DND-41 (cell line): ENCODE measurements around the gene AGAP1.

Experiments used
- ATAC-seq: fragments of 200-7000 bp; cut with Tn5 transposase; 3 replicates; pipeline ENCODE4 v1.9.1; 2021; ENCODE audit warnings: low read depth; ENCODE audit not compliant: insufficient read depth
- DNase-seq: peaks from one replicate; pipeline ENCODE4 v3.0.0-alpha.2; 2020
- H2AFZ ChIP-seq: 2 replicates; pipeline ENCODE4 v1.6.0; 2012; ENCODE audit warnings: low read depth, low read length
- H3K27ac ChIP-seq: 2 replicates; pipeline ENCODE4 v1.5.1; 2012; ENCODE audit warnings: low read length, inconsistent platforms
- H3K27me3 ChIP-seq: fragments of 200-600 bp; sonication (generic); 2 replicates; pipeline ENCODE4 v1.6.0; 2012; ENCODE audit warnings: low read length, mild to moderate bottlenecking, inconsistent platforms; ENCODE audit not compliant: insufficient read depth, poor library complexity
- H3K36me3 ChIP-seq: 2 replicates; pipeline ENCODE4 v1.5.1; 2012; ENCODE audit warnings: low read length, inconsistent platforms; ENCODE audit not compliant: insufficient read depth
- H3K4me1 ChIP-seq: 2 replicates; pipeline ENCODE4 v1.5.1; 2012; ENCODE audit warnings: mild to moderate bottlenecking, low read length; ENCODE audit not compliant: insufficient read depth
- H3K4me2 ChIP-seq: 2 replicates; pipeline ENCODE4 v1.6.0; 2012; ENCODE audit warnings: mild to moderate bottlenecking, moderate library complexity, low read length, inconsistent platforms; ENCODE audit not compliant: insufficient read depth
- H3K4me3 ChIP-seq, 2 experiments: fragments of 200-600 bp in 1 of 2; shearing (Covaris generic) in 1 of 2; 2 replicates each; pipeline ENCODE4 v1.5.1; 2012 to 2016; ENCODE audit warnings: inconsistent platforms in 2 of 2, low read length in 2 of 2, mild to moderate bottlenecking in 2 of 2, low read depth in 1 of 2, moderate library complexity in 1 of 2
- H3K79me2 ChIP-seq: 2 replicates; pipeline ENCODE4 v1.6.0; 2012; ENCODE audit warnings: low read length, inconsistent platforms; ENCODE audit not compliant: insufficient read depth
- H3K9ac ChIP-seq: 2 replicates; pipeline ENCODE4 v1.6.0; 2012; ENCODE audit warnings: low read depth, mild to moderate bottlenecking, inconsistent platforms, low read length, moderate library complexity
- H3K9me3 ChIP-seq: 2 replicates; pipeline ENCODE4 v1.5.1; 2012; ENCODE audit warnings: low read length, moderate library complexity, mild to moderate bottlenecking, inconsistent platforms; ENCODE audit not compliant: insufficient read depth, severe bottlenecking
- H4K20me1 ChIP-seq: 2 replicates; pipeline ENCODE4 v1.6.0; 2012; ENCODE audit warnings: low read length; ENCODE audit not compliant: insufficient read depth
- CTCF ChIP-seq: IDR thresholded peaks from 2 replicates; pipeline ENCODE4 v1.5.1; 2012; ENCODE audit warnings: borderline replicate concordance, low read length, moderate library complexity, mild to moderate bottlenecking; ENCODE audit not compliant: poor library complexity, severe bottlenecking; ENCODE audit errors: extremely low read depth
- EZH2 ChIP-seq: IDR thresholded peaks from 3 replicates; pipeline ENCODE4 v1.6.1; 2012; ENCODE audit warnings: borderline replicate concordance, low read depth, mild to moderate bottlenecking, moderate library complexity, low read length, inconsistent platforms; ENCODE audit not compliant: severe bottlenecking

AGAP1 gene

GRCh38 chr2:236128321-236128720 lies 634.5 kb downstream of the AGAP1 start:
- no peak for TF ChIP-seq CTCF
- no peak for TF ChIP-seq EZH2
- Histone ChIP-seq H3K9me3 (no peaks in the 10 kb centered on the region), H4K20me1 (no peaks in the 10 kb centered on the region), H3K4me1 (no peaks in the 10 kb centered on the region), H3K27me3 (no peaks in the 10 kb centered on the region), H3K4me2 (no peak overlapping the region), H3K4me3 (no peak overlapping the region), H3K36me3 (peaks cover 2% of the 10 kb centered on the region; the same call in 1 of the 2 replicates), H3K27ac (no peak overlapping the region), H3K79me2 (no peaks in the 10 kb centered on the region), H2AFZ (no peak overlapping the region), H3K9ac (no peak overlapping the region)
- no peak for ATAC-seq
- DNase-seq: no peak

- H3K9me3 ChIP-seq: no peaks in the 10 kb centered on the region
- H3K4me2 ChIP-seq: no peak overlapping the region
- H3K4me3 ChIP-seq: no peak overlapping the region
- DNase-seq: no peak
- no peak overlapping the region for H3K9ac ChIP-seq
- peaks cover 2% of the 10 kb centered on the region; the same call in 1 of the 2 replicates for H3K36me3 ChIP-seq
- H3K79me2 ChIP-seq: no peaks in the 10 kb centered on the region
- no peaks in the 10 kb centered on the region for H3K27me3 ChIP-seq
- no peak overlapping the region for H2AFZ ChIP-seq
- no peak overlapping the region for H3K27ac ChIP-seq
- H3K4me1 ChIP-seq: no peaks in the 10 kb centered on the region
- TF ChIP-seq CTCF: no peak
- TF ChIP-seq EZH2: no peak
- ATAC-seq: no peak
- H4K20me1 ChIP-seq: no peaks in the 10 kb centered on the region
These were observed 636.1 kb downstream of the AGAP1 start for GRCh38 chr2:236129935-236130334.

DNA sequence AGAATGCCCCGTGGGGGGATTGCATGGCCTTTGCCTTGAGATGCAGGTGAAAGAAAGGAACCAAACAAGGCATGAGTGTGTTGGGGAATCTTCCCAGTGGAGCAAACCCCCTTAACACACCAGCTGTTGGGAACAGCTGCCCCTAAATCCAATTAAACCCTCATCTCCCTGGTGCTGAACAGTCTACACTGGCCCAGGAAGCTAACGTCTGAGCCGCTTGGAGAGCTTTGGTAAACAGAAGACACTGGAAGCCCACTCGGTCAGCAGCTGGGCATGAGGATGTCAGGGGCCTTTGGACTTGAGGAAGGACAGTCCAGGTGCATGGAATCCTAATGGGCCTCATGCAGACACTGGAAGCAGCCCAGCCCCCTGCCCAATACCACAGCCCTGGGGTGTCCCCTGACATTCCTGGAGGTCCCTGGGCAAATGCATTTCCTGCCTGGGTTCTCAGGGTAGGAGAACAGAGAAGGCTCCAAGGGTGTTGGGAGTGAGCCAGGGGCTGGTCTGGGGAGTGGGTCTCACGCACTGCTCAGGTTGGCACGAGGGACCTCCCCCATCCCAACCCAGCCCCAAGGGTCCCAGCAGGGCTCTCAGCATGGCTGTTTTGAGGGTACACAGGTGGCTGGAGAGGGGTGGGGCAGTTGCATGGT lies 636.6 kb downstream of the AGAP1 start:
- H3K4me2 ChIP-seq: no peak overlapping the region
- no peak overlapping the region for H2AFZ ChIP-seq
- H3K4me1 ChIP-seq: no peaks in the 10 kb centered on the region
- H3K9me3 ChIP-seq: no peaks in the 10 kb centered on the region
- H3K9ac ChIP-seq: no peak overlapping the region
- no peak overlapping the region for H3K4me3 ChIP-seq
- no peaks in the 10 kb centered on the region for H4K20me1 ChIP-seq
- no peaks in the 10 kb centered on the region for H3K27me3 ChIP-seq
- ATAC-seq (no peak), DNase-seq (no peak)
- no peaks in the 10 kb centered on the region for H3K79me2 ChIP-seq
- TF ChIP-seq CTCF (no peak), EZH2 (no peak)
- H3K36me3 ChIP-seq: peaks cover 2% of the 10 kb centered on the region; the same call in 1 of the 2 replicates
- H3K27ac ChIP-seq: no peak overlapping the region
